Left ventricle myocardium inferior (tissue), 1 donor: ENCODE results near the gene KCNB1. TPM values are rescaled to one million over a fixed set of nuclear protein-coding genes. Genes with fewer than 3 reads are reported as not detected.

Source experiments
- DNase-seq: peaks from one replicate; pipeline ENCODE4 v3.0.0-alpha.2; 2020
- H3K27ac ChIP-seq: fragments of 200-600 bp; replicated peaks from 2 replicates; pipeline ENCODE4 v1.8.0; 2021
- H3K27me3 ChIP-seq: fragments of 200-600 bp; 2 replicates; pipeline ENCODE4 v1.8.0; 2021; ENCODE audit warnings: low read depth
- H3K36me3 ChIP-seq: fragments of 200-600 bp; 2 replicates; pipeline ENCODE4 v1.8.0; 2021
- H3K4me1 ChIP-seq: fragments of 200-600 bp; 2 replicates; pipeline ENCODE4 v1.8.0; 2021
- H3K4me3 ChIP-seq: fragments of 200-600 bp; 2 replicates; pipeline ENCODE4 v1.8.0; 2021; ENCODE audit warnings: mild to moderate bottlenecking, moderate library complexity
- H3K9me3 ChIP-seq: fragments of 200-600 bp; replicated peaks from 2 replicates; pipeline ENCODE4 v1.8.0; 2021
- intact Hi-C: fragments of 100-400 bp; cut with micrococcal nuclease; formaldehyde crosslinking; loops from one replicate; pipeline ENCODE4 v1.11.0; 2022
- total RNA-seq: library from RNA; stranded (reverse); fragmentation: NEBNext Ultra II Directional; extraction: Animal tissue kit (Norgen Biotek cat#: 25700); gene quantifications from one replicate; pipeline ENCODE4 v1.2.1, GENCODE V29; 2021
- TF ChIP-seq, protein P1 (sequence below): fragments of 200-600 bp; IDR thresholded peaks from 2 replicates; pipeline ENCODE4 v1.8.0; 2021; ENCODE audit warnings: antibody characterized with exemption, mild to moderate bottlenecking, borderline replicate concordance
- donor health status: DM: no; HTN: yes; CAD: no; lungs with severe emphysema.

The KCNB1 gene
- total RNA-seq, 1 donor from 2014 or later: 0.77 TPM

DNA sequence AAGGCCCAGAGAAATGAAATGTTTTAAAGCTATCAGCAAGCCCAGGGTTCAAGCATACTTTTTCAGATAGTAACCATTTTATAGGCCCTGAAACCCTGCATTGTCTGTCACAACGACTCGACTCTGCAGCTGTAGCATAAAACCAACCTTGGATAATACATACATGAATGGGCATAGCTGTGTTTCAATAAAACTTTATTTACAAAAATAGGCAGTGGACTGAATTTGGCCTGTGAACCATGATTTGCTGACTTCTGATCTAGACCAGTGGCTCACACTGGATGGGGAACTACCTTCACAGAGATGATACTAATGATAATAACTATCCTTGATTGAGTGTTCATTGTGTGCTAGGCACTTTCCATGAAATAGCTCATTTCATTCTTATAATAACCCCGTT lies 107.3 kb downstream of the KCNB1 start:
- H3K27me3 ChIP-seq: peaks cover 4% of the 10 kb centered on the region
- intact Hi-C loops: no loop called here
- H3K36me3 ChIP-seq: no peaks in the 10 kb centered on the region
- peaks cover under 1% of the 10 kb centered on the region for H3K4me1 ChIP-seq
- no peak for DNase-seq
- no peaks in the 10 kb centered on the region for H3K9me3 ChIP-seq
- TF ChIP-seq, protein P1, sequence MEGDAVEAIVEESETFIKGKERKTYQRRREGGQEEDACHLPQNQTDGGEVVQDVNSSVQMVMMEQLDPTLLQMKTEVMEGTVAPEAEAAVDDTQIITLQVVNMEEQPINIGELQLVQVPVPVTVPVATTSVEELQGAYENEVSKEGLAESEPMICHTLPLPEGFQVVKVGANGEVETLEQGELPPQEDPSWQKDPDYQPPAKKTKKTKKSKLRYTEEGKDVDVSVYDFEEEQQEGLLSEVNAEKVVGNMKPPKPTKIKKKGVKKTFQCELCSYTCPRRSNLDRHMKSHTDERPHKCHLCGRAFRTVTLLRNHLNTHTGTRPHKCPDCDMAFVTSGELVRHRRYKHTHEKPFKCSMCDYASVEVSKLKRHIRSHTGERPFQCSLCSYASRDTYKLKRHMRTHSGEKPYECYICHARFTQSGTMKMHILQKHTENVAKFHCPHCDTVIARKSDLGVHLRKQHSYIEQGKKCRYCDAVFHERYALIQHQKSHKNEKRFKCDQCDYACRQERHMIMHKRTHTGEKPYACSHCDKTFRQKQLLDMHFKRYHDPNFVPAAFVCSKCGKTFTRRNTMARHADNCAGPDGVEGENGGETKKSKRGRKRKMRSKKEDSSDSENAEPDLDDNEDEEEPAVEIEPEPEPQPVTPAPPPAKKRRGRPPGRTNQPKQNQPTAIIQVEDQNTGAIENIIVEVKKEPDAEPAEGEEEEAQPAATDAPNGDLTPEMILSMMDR: no peak
- H3K4me3 ChIP-seq: no peak overlapping the region
- H3K27ac ChIP-seq: no peak overlapping the region

DNA sequence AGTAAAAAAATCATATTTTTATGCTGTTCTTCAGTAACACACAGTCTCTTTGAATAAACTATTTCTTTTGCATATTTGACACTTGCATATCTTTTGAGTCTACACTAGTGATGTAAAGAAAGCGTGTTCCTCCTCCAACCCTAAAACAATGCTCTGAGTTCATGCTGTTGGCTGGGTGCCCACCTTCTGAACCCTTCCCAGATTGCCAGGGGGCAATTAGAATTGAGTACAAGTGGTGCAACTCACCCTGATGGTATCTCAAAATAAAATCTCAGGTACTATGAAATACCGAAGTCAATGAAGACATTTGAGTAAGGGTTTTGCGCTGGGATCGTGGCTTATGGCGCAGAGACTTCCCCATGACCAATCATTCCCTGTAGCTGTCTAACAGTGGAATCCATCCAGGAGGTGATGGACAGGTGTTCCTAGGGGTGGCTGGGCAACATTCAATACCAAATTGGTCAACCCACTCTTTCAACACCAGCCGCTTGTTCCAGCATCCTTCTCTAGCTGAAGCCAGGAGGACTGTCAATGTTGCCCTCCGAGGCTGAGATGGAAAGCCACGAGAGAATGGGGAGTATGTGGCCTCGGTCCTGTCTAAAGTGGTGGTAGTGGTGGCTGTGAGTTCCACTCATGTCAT lies 110.3 kb downstream of the KCNB1 start:
- H3K36me3 ChIP-seq: no peaks in the 10 kb centered on the region
- no peak overlapping the region for H3K4me3 ChIP-seq
- no peaks in the 10 kb centered on the region for H3K9me3 ChIP-seq
- TF ChIP-seq, protein P1: no peak
- H3K27ac ChIP-seq: no peak overlapping the region
- intact Hi-C loops: no loop called here
- peaks cover 20% of the 10 kb centered on the region for H3K27me3 ChIP-seq
- H3K4me1 ChIP-seq: no peaks in the 10 kb centered on the region
- DNase-seq: no peak

DNA sequence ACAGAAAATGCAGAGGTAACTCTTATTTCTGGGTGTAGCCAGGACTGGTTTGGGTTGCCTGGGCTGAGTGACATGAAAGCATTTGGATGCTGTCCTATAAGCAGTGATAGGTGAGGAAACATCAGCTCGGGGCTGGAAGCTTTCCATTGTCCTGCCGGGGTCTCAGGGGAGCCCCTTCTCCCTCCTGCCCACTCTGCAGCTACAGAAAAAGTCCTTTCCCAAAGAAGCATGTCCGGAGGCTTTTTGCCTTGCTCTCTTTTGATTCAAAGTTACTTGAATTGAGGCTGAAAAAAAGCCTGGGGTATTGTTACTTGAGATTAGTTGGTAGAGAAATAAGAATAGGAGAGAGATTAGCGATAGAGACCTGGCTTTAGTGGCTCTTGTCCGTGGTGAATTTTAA lies 113.9 kb downstream of the KCNB1 start:
- intact Hi-C loops: no loop called here
- TF ChIP-seq, protein P1: no peak
- Histone ChIP-seq H3K27me3 (peaks cover 24% of the 10 kb centered on the region), H3K9me3 (no peaks in the 10 kb centered on the region), H3K27ac (no peak overlapping the region), H3K4me3 (no peak overlapping the region), H3K36me3 (no peaks in the 10 kb centered on the region), H3K4me1 (no peaks in the 10 kb centered on the region)
- no peak for DNase-seq

DNA sequence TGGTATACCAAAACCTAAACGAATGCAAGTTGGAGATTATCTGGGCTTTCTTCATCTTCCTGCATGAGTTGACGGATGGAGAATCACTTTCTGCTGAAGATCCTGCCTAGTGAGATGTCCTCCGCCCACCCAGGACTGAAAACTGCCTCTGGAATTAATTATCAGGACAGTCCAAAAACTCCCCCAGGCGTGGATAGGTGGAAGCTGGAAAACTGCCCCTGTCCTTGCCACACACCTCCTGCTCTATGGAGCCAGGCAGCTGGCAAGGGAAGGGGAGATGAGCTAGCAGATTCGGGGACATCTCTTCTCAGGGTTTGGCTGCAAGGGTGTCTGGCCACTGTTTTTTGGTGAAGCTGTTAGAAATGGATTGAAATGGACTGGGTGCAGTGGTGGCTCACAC lies 115.4 kb downstream of the KCNB1 start:
- no peaks in the 10 kb centered on the region for H3K9me3 ChIP-seq
- no peaks in the 10 kb centered on the region for H3K4me1 ChIP-seq
- TF ChIP-seq, protein P1: no peak
- H3K4me3 ChIP-seq: no peak overlapping the region
- H3K27me3 ChIP-seq: peaks cover 24% of the 10 kb centered on the region
- DNase-seq: no peak
- no peak overlapping the region for H3K27ac ChIP-seq
- H3K36me3 ChIP-seq: no peaks in the 10 kb centered on the region
- intact Hi-C loops: no loop called here

DNA sequence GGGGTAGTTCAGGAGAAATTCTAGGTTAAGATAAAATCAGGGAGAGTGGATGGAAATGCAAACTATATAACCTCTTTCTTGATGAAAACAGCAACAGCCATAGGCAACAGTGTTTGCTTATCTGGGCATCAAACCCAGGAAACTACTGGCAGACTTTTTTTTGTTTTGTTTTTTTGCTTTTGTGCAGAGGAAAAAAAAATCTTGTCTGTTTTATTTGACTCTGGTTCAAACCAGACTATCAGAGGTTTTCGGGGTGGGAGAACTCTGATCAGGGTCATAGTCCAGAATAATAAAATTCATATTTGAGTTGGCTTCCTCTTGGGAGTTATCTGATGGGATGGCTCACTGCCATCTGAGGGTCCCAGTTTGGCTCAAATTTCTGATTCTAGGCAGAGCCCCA lies 115.8 kb downstream of the KCNB1 start:
- H3K27me3 ChIP-seq: peaks cover 24% of the 10 kb centered on the region
- H3K9me3 ChIP-seq: no peaks in the 10 kb centered on the region
- H3K27ac ChIP-seq: no peak overlapping the region
- H3K4me3 ChIP-seq: no peak overlapping the region
- DNase-seq: no peak
- no peaks in the 10 kb centered on the region for H3K36me3 ChIP-seq
- TF ChIP-seq, protein P1: no peak
- no peaks in the 10 kb centered on the region for H3K4me1 ChIP-seq
- intact Hi-C loops: no loop called here
